Measurements from ENCODE around the gene RBFOX2. TPM values are rescaled to one million over a fixed set of nuclear protein-coding genes. Genes with fewer than 3 reads are reported as not detected.
"Not testable (repeated sequence)": the region's sequence is repeated elsewhere in the genome, so short reads cannot be mapped to it uniquely, and the experiment has no call there.

RBFOX2 gene
- total RNA-seq, 1 donor from 2014 or later: 70.0 TPM

DNA sequence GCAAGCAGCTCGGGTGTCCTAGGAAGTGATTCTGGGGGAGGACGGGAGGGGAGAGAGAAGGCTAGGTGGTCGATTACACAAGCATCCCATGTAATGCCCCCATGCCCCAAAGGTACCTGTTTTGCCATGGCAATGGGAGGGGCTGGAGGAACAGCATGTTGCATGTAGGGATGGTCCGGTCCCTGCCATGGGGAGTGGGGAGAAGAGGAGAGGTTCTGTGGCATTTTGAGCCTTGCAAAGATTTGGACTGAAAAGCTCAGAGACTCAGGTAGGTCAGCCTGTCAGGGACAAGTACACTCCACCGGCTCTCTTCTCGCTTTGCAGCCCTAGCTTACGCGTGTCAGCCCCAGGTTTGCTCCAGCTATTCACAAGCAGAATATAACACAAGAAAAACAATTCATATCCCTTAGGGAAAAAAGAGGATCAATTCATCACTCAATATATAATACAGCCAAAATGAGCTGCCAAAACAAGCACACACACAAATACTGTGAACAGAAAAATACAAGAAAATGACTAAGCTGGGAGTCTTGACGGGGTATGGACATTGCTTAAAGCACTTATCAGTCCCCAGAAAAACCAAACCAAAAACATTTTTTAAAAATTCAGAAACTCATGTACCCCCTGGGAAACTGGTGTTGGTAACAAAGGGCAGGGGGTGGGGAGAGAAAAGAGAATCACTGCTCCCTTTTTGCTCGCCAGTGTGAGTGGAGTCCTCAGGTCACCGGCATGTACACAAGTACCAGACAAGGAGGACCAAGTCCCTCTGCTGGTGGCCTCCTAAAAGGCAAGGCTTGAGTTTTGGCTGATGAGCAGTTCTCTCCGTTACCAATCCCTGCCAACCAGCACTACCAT lies 289.3 kb downstream of the RBFOX2 start:
- Histone ChIP-seq H3K27ac (no peak overlapping the region), H3K27me3 (no peaks in the 10 kb centered on the region), H3K36me3 (peaks cover 0 to 10% of the 10 kb centered on the region in 2 donors), H3K4me3 (no peak overlapping the region), H3K4me1 (peaks cover under 1% of the 10 kb centered on the region), H3K9me3 (no peaks in the 10 kb centered on the region)
- no peak for TF ChIP-seq POLR2AphosphoS5 (IDR thresholded peaks at IDR 0.05; ENCODE audit: insufficient read depth in 1 of 2, low read depth in 1 of 2)
- TF ChIP-seq POLR2A (IDR thresholded peaks at IDR 0.05): no peak
- TF ChIP-seq, protein P1, sequence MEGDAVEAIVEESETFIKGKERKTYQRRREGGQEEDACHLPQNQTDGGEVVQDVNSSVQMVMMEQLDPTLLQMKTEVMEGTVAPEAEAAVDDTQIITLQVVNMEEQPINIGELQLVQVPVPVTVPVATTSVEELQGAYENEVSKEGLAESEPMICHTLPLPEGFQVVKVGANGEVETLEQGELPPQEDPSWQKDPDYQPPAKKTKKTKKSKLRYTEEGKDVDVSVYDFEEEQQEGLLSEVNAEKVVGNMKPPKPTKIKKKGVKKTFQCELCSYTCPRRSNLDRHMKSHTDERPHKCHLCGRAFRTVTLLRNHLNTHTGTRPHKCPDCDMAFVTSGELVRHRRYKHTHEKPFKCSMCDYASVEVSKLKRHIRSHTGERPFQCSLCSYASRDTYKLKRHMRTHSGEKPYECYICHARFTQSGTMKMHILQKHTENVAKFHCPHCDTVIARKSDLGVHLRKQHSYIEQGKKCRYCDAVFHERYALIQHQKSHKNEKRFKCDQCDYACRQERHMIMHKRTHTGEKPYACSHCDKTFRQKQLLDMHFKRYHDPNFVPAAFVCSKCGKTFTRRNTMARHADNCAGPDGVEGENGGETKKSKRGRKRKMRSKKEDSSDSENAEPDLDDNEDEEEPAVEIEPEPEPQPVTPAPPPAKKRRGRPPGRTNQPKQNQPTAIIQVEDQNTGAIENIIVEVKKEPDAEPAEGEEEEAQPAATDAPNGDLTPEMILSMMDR (IDR thresholded peaks at IDR 0.05): no peak
- DNase-seq (ENCODE audit: extremely low spot score in 2 of 2): peak; percentile 64 to 83
- intact Hi-C loops (cut with DNase I): no loop called here

DNA sequence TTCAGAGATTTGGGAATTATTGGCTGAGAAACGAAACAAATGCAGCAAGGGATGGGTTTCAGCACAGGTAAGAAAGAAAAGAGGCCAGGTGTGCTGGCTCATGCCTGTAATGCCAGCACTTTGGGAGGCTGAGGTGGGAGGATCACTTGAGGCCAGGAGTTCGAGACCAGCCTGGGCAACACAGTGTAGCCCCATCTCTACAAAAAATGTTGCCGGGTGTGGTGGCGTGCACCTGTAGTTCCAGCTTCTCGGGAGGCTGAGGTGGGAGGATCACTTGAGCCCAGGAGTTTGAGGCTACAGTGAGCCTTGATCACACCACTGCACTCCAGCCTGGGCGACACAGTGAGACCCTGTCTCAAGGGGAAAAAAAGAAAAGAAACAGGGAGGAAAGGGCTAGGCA lies 290.7 kb downstream of the RBFOX2 start:
- intact Hi-C loops (cut with DNase I): not testable (repeated sequence)

DNA sequence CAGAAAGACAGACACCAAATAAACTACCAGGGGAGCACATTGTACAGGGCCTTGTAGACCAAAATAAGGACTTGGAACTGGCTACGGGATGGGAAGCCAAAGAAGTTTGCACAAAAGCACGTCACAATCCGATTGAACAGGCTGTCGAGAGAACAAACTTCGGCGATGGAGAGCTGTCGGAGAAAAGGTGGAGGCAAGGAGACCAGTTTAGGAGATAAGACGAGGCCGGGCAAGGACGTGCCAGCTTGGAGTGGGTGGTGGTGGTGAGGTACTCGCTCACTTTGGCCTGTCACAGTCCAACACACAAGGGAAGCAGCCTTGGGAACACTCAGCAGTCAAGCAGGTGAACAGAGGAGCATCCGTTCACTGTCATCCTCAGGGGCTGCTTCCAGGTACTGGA lies 291.9 kb downstream of the RBFOX2 start:
- peak; percentile 25 to 83 for DNase-seq (ENCODE audit: extremely low spot score in 2 of 2)
- Histone ChIP-seq H3K4me1 (peaks cover 7% of the 10 kb centered on the region), H3K36me3 (no peaks in the 10 kb centered on the region), H3K27ac (no peak overlapping the region), H3K9me3 (no peaks in the 10 kb centered on the region), H3K4me3 (no peak overlapping the region), H3K27me3 (no peaks in the 10 kb centered on the region)
- TF ChIP-seq, protein P1 (IDR thresholded peaks at IDR 0.05): no peak
- intact Hi-C loops (cut with DNase I): no loop called here

More for the DNA sequence above, 290.7 kb downstream of the RBFOX2 start:
- H3K36me3 ChIP-seq; H3K4me3 ChIP-seq; H3K27me3 ChIP-seq; H3K4me1 ChIP-seq; H3K27ac ChIP-seq; DNase-seq (ENCODE audit: extremely low spot score in 2 of 2); H3K9me3 ChIP-seq: not testable (repeated sequence)

DNA sequence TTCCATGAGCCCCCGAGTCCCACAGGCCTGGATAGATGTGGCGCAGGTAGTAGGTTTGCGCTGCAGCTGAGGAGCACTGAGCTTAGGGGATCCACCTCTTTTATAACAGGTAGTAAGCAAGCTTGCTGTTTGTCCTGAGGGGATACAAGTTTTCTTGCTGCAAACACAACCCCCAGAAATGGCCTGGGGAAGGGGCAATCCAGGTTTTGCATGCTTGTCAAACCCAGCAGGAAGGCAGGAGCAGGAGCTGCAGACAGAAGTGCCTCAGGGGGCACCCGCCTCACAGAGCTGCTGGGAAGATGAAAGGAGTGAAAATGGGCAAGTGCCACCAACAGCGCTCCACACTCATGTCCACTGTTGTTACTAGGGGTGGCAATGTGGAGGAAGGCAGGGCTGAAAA lies 292.5 kb downstream of the RBFOX2 start:
- H3K4me3 ChIP-seq: no peak overlapping the region
- DNase-seq (ENCODE audit: extremely low spot score in 2 of 2): peak in 1 of 2 donors; percentile 79
- H3K36me3 ChIP-seq: no peaks in the 10 kb centered on the region
- intact Hi-C loops (cut with DNase I): no loop called here
- H3K4me1 ChIP-seq: peaks cover 7% of the 10 kb centered on the region
- H3K27ac ChIP-seq: no peak overlapping the region
- no peaks in the 10 kb centered on the region for H3K9me3 ChIP-seq
- TF ChIP-seq POLR2AphosphoS5 (IDR thresholded peaks at IDR 0.05; ENCODE audit: insufficient read depth in 1 of 2, low read depth in 1 of 2): no peak
- TF ChIP-seq, protein P1 (IDR thresholded peaks at IDR 0.05): no peak
- TF ChIP-seq POLR2A (IDR thresholded peaks at IDR 0.05): no peak
- H3K27me3 ChIP-seq: no peaks in the 10 kb centered on the region

DNA sequence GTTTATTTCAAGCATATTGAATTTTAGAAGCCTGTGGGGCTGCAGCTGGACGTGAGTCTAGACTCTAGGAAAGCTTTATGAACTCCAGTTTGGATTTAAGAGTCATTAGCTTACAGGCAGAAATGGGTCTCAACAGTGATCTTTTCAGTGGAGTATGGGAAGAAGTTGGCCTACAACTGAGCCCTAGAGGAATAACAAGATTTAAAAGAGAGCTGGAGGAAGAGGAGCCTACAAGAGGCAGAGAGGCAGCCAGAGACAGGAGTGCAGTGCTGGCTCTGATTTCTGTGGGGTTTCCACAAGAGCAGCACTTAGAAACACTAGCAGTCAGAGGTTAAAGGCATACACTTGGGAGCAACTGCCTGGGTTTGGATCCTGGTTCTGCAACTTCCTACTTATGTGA lies 293.1 kb downstream of the RBFOX2 start:
- H3K27me3 ChIP-seq: no peaks in the 10 kb centered on the region
- TF ChIP-seq, protein P1 (IDR thresholded peaks at IDR 0.05): no peak
- TF ChIP-seq POLR2A (IDR thresholded peaks at IDR 0.05): no peak
- TF ChIP-seq POLR2AphosphoS5 (IDR thresholded peaks at IDR 0.05; ENCODE audit: insufficient read depth in 1 of 2, low read depth in 1 of 2): no peak
- no peak overlapping the region for H3K27ac ChIP-seq
- H3K4me1 ChIP-seq: peaks cover 7% of the 10 kb centered on the region
- H3K9me3 ChIP-seq: no peaks in the 10 kb centered on the region
- intact Hi-C loops (cut with DNase I): no loop called here
- DNase-seq (ENCODE audit: extremely low spot score in 2 of 2): peak in 1 of 2 donors; percentile 56
- no peak overlapping the region for H3K4me3 ChIP-seq
- no peaks in the 10 kb centered on the region for H3K36me3 ChIP-seq
